ENCODE results near the gene CHIT1. TPM values are rescaled to one million over a fixed set of nuclear protein-coding genes. Genes with fewer than 3 reads are reported as not detected.

Gene CHIT1
- total and polyA plus RNA-seq, 10 donors, result 2.0 to 165 (median 6.7) TPM

GRCh38 chr1:203177470-203178039, 51.9 kb downstream of the CHIT1 start:
- Histone ChIP-seq H3K36me3 (peaks cover 0 to 11% (median 0%) of the 10 kb centered on the region in 6 donors), H3K4me3 (no peak overlapping the region), H3K27ac (peak overlapping the region in 3 of 8 donors; percentile 18 to 25 (median 22)), H3K4me1 (peaks cover 0 to 59% (median 19%) of the 10 kb centered on the region in 6 donors), H3K9me3 (no peaks in the 10 kb centered on the region), H3K27me3 (replicated peaks in 1 of 7) (peaks cover 0 to 52% (median 0%) of the 10 kb centered on the region in 7 donors)
- TF ChIP-seq POLR2A (IDR thresholded peaks at IDR 0.05), result no peak
- no peak for TF ChIP-seq CTCF (IDR thresholded peaks at IDR 0.05 in 8 of 11, conservative IDR thresholded peaks at IDR 0.05 in 3 of 11)
- TF ChIP-seq POLR2AphosphoS5 (IDR thresholded peaks at IDR 0.05), result no peak
- WGBS, 5 donors, result 48 to 63% (median 57%) methylated on average over 6 to 9 of the region's 9 CpGs
- peak; percentile 61 for DNase-seq
- intact Hi-C loops (cut with DNase I; ENCODE audit: low total_unique reads), result no loop called here

GRCh38 chr1:203177036-203177405, 52.5 kb downstream of the CHIT1 start:
- no peak for TF ChIP-seq POLR2A (IDR thresholded peaks at IDR 0.05)
- TF ChIP-seq CTCF (IDR thresholded peaks at IDR 0.05 in 8 of 11, conservative IDR thresholded peaks at IDR 0.05 in 3 of 11), result no peak
- no peak for TF ChIP-seq POLR2AphosphoS5 (IDR thresholded peaks at IDR 0.05)
- peak; percentile 6 for DNase-seq
- Histone ChIP-seq H3K4me3 (no peak overlapping the region), H3K4me1 (peaks cover 0 to 59% (median 19%) of the 10 kb centered on the region in 6 donors), H3K36me3 (peaks cover 0 to 11% (median 0%) of the 10 kb centered on the region in 6 donors), H3K27me3 (replicated peaks in 1 of 7) (peaks cover 0 to 57% (median 0%) of the 10 kb centered on the region in 7 donors), H3K27ac (peak overlapping the region in 1 of 8 donors; percentile 22), H3K9me3 (no peaks in the 10 kb centered on the region)
- intact Hi-C loops (cut with DNase I; ENCODE audit: low total_unique reads), result no loop called here
- 83 to 90% (median 87%) methylated on average over 6 of the region's 6 CpGs for WGBS, 5 donors

- Histone ChIP-seq H3K27me3 (replicated peaks in 1 of 7) (peaks cover 0 to 57% (median 0%) of the 10 kb centered on the region in 7 donors), H3K9me3 (no peaks in the 10 kb centered on the region), H3K27ac (peak overlapping the region in 1 of 8 donors; percentile 2), H3K4me3 (no peak overlapping the region), H3K4me1 (peaks cover 0 to 59% (median 19%) of the 10 kb centered on the region in 6 donors), H3K36me3 (peaks cover 0 to 11% (median 0%) of the 10 kb centered on the region in 6 donors)
- intact Hi-C loops (cut with DNase I; ENCODE audit: low total_unique reads), result no loop called here
- TF ChIP-seq CTCF (IDR thresholded peaks at IDR 0.05 in 8 of 11, conservative IDR thresholded peaks at IDR 0.05 in 3 of 11), result no peak
- no peak for TF ChIP-seq POLR2AphosphoS5 (IDR thresholded peaks at IDR 0.05)
- no peak for TF ChIP-seq POLR2A (IDR thresholded peaks at IDR 0.05)
- WGBS, 5 donors, result 83 to 94% (median 93%) methylated on average over 8 to 9 of the region's 9 CpGs
- DNase-seq, result peak; percentile 22
Measured at GRCh38 chr1:203176273-203177035, 53.0 kb downstream of the CHIT1 start.

- Histone ChIP-seq H3K9me3 (no peaks in the 10 kb centered on the region), H3K4me3 (no peak overlapping the region), H3K27ac (peak overlapping the region in 1 of 8 donors; percentile 2), H3K4me1 (peaks cover 0 to 59% (median 19%) of the 10 kb centered on the region in 6 donors), H3K36me3 (peaks cover 0 to 11% (median 0%) of the 10 kb centered on the region in 6 donors), H3K27me3 (replicated peaks in 1 of 7) (peaks cover 0 to 52% (median 0%) of the 10 kb centered on the region in 7 donors)
- 29 to 50% (median 35%) methylated on average over 7 to 9 of the region's 9 CpGs for WGBS, 5 donors
- TF ChIP-seq POLR2A (IDR thresholded peaks at IDR 0.05), result no peak
- peak in 1 of 3 donors; percentile 64 for TF ChIP-seq POLR2AphosphoS5 (IDR thresholded peaks at IDR 0.05)
- no peak for TF ChIP-seq CTCF (IDR thresholded peaks at IDR 0.05 in 8 of 11, conservative IDR thresholded peaks at IDR 0.05 in 3 of 11)
- intact Hi-C loops (cut with DNase I; ENCODE audit: low total_unique reads), result no loop called here
- DNase-seq, result peak; percentile 74
Measured at GRCh38 chr1:203175827-203176241, 53.6 kb downstream of the CHIT1 start.
